Tibial nerve (tissue), 3 donors: Measurements from ENCODE around the gene ASCL4.

Experiments
- CTCF ChIP-seq, 5 experiments: fragments of 200-600 bp in 3 of 5; fragments of 450-650 bp in 2 of 5; sonication (generic) in 3 of 5; IDR thresholded peaks; one replicate each; pipeline ENCODE4 v1.5.1; 2016 to 2019; ENCODE audit warnings: antibody characterized with exemption in 5 of 5, mild to moderate bottlenecking in 3 of 5, moderate library complexity in 2 of 5
- POLR2A ChIP-seq, 2 donors: fragments of 450-650 bp; IDR thresholded peaks; one replicate each; pipeline ENCODE4 v1.6.1; 2017; ENCODE audit warnings: antibody characterized with exemption in 2 of 2, mild to moderate bottlenecking in 2 of 2, moderate library complexity in 2 of 2

GRCh38 chr12:107782067-107782466 is 7.6 kb downstream of the ASCL4 start:
- TF ChIP-seq CTCF (IDR thresholded peaks at IDR 0.05) (no peak), POLR2A (IDR thresholded peaks at IDR 0.05) (no peak)
